Neutrophil (primary cell): ENCODE measurements around the gene SAP25.
"Not testable (repeated sequence)": the region's sequence is repeated elsewhere in the genome, so short reads cannot be mapped to it uniquely, and the experiment has no call there.

Experiments
- H3K27ac ChIP-seq: fragments of 200-600 bp; sonication (generic); 2 replicates; pipeline ENCODE4 v1.5.1; 2016; ENCODE audit warnings: mild to moderate bottlenecking, moderate library complexity
- H3K27me3 ChIP-seq: fragments of 200-600 bp; sonication (generic); 2 replicates; pipeline ENCODE4 v1.6.0; 2016; ENCODE audit warnings: mild to moderate bottlenecking
- H3K36me3 ChIP-seq: fragments of 200-600 bp; sonication (generic); 2 replicates; pipeline ENCODE4 v1.5.1; 2017
- H3K4me1 ChIP-seq, 2 experiments: fragments of 200-600 bp in 1 of 2; sonication (generic) in 1 of 2; 1 replicate in 1 of 2; 2 replicates in 1 of 2; pipeline versions ENCODE4 v1.5.1 to v1.6.1; 2013 to 2016; ENCODE audit warnings: low read depth in 1 of 2, low read length in 1 of 2, mild to moderate bottlenecking in 1 of 2, moderate library complexity in 1 of 2; ENCODE audit not compliant: control insufficient read depth in 1 of 2, insufficient read depth in 1 of 2
- H3K4me3 ChIP-seq, 2 experiments: fragments of 200-600 bp in 1 of 2; sonication (generic) in 1 of 2; 1 replicate in 1 of 2; 2 replicates in 1 of 2; pipeline ENCODE4 v1.5.1; 2013 to 2016; ENCODE audit warnings: low read depth in 1 of 2, low read length in 1 of 2, mild to moderate bottlenecking in 1 of 2, moderate library complexity in 1 of 2
- H3K9me3 ChIP-seq: fragments of 200-600 bp; sonication (generic); 2 replicates; pipeline ENCODE4 v1.5.1; 2016
- TF ChIP-seq, protein P1 (sequence below): fragments of 200-600 bp; sonication (generic); IDR thresholded peaks from 2 replicates; pipeline ENCODE4 v1.5.1; 2016; ENCODE audit warnings: antibody characterized with exemption

The SAP25 gene

DNA sequence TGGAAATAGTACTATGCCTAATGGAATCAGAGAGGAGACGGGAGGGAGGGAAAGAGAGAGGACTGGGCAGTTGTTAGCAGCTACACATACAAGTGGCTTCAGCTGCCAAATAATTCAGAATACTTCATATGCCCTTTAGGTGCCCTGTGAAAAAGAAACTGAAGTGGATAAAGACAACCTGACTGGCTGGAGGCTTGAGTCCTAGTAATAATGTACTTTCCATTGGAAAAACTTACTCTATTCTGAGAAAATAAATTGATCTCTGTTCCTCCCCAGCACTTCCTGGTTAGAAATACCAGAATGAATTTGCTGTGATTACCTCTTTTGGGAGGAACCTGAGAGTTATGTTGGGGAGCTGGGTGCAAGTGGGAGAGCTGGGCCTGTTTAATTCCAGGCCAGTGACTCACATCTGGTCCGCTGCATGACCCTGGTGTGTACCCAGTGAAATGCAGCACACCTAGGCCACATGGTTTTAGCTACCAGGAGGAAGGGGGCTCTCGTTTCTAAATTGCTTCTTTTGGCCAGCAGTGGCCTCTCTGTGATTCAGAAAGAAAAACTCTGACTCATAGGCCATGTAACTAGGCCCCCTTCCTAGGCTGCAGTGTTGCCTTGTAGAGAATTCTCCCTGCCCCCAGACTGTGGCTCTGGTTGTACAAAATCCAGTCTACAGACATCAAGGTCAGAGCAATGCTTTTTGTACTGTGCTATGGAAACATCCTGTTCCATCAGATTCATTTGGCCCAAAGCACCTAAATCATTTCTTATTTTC, 28.2 kb downstream of the SAP25 start:
- H3K4me3 ChIP-seq, result no peak overlapping the region
- H3K4me1 ChIP-seq, result peaks cover 9 to 10% of the 10 kb centered on the region in 2 experiments
- H3K9me3 ChIP-seq, result no peaks in the 10 kb centered on the region
- H3K27ac ChIP-seq, result no peak overlapping the region
- H3K27me3 ChIP-seq, result peaks cover under 1% of the 10 kb centered on the region
- TF ChIP-seq, protein P1, sequence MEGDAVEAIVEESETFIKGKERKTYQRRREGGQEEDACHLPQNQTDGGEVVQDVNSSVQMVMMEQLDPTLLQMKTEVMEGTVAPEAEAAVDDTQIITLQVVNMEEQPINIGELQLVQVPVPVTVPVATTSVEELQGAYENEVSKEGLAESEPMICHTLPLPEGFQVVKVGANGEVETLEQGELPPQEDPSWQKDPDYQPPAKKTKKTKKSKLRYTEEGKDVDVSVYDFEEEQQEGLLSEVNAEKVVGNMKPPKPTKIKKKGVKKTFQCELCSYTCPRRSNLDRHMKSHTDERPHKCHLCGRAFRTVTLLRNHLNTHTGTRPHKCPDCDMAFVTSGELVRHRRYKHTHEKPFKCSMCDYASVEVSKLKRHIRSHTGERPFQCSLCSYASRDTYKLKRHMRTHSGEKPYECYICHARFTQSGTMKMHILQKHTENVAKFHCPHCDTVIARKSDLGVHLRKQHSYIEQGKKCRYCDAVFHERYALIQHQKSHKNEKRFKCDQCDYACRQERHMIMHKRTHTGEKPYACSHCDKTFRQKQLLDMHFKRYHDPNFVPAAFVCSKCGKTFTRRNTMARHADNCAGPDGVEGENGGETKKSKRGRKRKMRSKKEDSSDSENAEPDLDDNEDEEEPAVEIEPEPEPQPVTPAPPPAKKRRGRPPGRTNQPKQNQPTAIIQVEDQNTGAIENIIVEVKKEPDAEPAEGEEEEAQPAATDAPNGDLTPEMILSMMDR, result no peak
- no peaks in the 10 kb centered on the region for H3K36me3 ChIP-seq

DNA sequence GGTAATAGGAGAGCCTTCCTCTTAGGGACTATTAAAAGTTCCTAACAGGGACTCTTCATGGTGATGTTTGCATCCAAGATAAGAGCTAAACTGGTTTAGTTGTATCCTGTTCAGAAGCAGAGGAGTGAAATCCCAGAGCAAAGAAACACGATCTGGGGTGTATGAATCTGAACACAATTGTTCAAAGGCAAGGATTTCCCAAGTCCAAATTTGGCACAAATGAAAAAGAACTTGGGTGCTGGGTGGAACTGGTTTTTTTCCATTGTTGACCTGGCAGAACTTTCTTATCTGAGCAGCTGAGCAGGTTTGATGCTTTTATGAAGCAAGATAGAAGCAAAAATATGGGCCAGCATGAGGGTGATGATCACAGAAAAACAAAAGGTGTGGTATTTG, 28.7 kb downstream of the SAP25 start:
- H3K27ac ChIP-seq, result no peak overlapping the region

DNA sequence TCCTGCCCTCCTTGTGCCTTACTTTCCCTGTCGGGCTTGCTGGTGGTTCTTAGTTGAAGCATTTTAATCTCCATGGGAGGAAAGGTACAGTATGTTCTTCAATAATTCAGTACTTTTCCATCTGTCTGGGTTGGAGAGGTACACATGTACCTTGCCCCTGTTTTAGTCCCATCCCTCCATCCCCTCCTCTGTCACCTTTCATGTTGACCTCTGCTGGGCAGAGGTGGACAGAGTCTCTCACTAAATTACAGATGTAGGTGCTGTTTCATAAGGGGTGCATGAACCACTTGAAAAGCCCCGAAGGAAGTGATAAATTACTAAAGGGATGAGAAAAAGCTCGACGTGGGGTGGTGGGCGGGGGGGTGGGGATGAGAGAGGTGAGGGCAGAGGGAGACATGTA, 29.3 kb downstream of the SAP25 start:
- TF ChIP-seq, protein P1, result no peak
- H3K27me3 ChIP-seq, result peaks cover 8% of the 10 kb centered on the region
- no peaks in the 10 kb centered on the region for H3K36me3 ChIP-seq
- H3K4me1 ChIP-seq, result peaks cover 8 to 9% of the 10 kb centered on the region in 2 experiments
- H3K4me3 ChIP-seq, result no peak overlapping the region
- H3K27ac ChIP-seq, result no peak overlapping the region
- no peaks in the 10 kb centered on the region for H3K9me3 ChIP-seq

More for the DNA sequence above, 28.7 kb downstream of the SAP25 start:
- H3K27me3 ChIP-seq, result peaks cover 6% of the 10 kb centered on the region
- H3K36me3 ChIP-seq, result no peaks in the 10 kb centered on the region
- H3K4me1 ChIP-seq, result peaks cover 6 to 7% of the 10 kb centered on the region in 2 experiments
- no peak overlapping the region for H3K4me3 ChIP-seq
- H3K9me3 ChIP-seq, result no peaks in the 10 kb centered on the region
- TF ChIP-seq, protein P1, result no peak

DNA sequence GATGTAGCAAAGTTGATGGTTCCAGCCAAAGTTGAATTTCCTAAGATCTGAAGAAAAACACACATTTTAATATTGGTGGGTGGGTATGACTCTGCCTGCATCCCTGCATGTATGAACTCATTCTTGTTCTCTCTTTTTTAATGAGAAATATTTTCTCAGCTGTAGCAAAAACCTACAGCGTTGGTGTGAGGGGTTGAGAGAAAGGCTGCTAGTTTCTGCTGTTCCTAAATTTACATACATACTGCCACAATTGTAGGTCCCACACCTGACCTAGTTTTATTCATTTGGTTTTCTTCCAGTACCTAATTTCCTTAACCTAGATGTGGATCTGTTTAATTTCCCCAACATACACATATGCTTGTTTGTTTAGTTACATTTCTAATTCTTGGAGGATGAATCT, 30.1 kb downstream of the SAP25 start:
- Histone ChIP-seq H3K36me3 (no peaks in the 10 kb centered on the region), H3K27ac (no peak overlapping the region), H3K9me3 (no peaks in the 10 kb centered on the region), H3K4me3 (no peak overlapping the region), H3K27me3 (peaks cover 8% of the 10 kb centered on the region), H3K4me1 (peaks cover 10 to 14% of the 10 kb centered on the region in 2 experiments)
- TF ChIP-seq, protein P1, result no peak

DNA sequence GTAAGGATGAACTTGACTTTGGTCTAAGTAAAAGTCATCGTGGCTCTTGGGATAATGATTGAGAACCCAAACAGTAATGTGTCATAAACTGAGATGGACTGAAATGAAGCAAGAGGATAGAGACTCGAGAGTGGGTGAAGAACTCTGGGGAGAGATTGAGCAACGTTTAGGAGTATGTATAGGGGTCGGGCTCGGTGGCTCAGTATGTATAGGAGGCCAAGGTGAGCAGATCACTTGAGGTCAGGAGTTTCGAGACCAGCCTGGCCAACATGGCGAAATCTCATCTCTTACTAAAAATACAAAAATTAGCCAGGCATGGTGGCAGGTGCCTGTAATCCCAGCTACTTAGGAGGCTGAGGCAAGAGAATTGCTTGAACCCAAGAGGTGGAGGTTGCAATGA, 32.4 kb downstream of the SAP25 start:
- not testable (repeated sequence) for H3K27me3 ChIP-seq, H3K36me3 ChIP-seq, H3K9me3 ChIP-seq, H3K4me3 ChIP-seq, H3K27ac ChIP-seq
- peaks cover 13 to 20% of the 10 kb centered on the region in 2 experiments for H3K4me1 ChIP-seq

DNA sequence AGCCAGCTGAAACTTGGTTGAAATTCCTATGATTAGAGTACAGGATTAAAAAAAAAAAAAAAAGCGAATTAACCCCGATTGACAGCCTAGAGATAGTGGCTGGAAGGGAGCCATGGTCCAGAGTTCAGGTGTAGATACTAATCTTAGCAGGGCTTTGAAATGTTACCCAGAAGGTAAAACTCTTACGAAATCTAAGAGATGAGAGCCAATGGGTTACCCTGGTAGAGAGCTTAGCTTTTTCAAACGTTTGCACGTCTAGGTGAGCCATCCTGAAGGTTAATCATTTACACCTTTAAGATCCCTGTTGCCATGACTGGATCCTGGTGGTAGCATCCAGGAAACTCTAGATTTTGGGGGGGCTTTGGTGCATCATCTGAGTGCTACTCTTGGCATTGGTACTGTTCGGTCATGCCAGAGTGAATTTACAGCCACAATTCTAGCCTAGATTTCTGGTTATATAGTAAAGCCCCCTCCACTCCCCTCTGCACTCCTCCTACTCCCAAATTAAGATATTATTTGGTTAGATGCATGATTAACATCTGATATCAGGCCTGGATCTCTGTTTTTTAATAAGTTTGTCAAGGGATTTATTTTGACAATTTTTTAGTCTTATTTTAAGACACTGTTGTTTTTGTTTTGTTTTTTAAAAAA, 33.5 kb downstream of the SAP25 start:
- Histone ChIP-seq H3K27ac (no peak overlapping the region), H3K9me3 (no peaks in the 10 kb centered on the region), H3K27me3 (peaks cover 8% of the 10 kb centered on the region), H3K36me3 (no peaks in the 10 kb centered on the region), H3K4me3 (peak overlapping the region; percentile 76 to 94), H3K4me1 (peaks cover 13 to 20% of the 10 kb centered on the region in 2 experiments)
- TF ChIP-seq, protein P1, result no peak
